GM21576 (cell line): ENCODE data around the gene CFAP299.

Source experiments
- ATAC-seq: cut with Tn5 transposase; IDR thresholded peaks from one replicate; pipeline ENCODE4 v1.9.1; 2021; ENCODE audit warnings: mild to moderate bottlenecking, moderate library complexity; ENCODE audit not compliant: unreplicated experiment

The CFAP299 gene

DNA sequence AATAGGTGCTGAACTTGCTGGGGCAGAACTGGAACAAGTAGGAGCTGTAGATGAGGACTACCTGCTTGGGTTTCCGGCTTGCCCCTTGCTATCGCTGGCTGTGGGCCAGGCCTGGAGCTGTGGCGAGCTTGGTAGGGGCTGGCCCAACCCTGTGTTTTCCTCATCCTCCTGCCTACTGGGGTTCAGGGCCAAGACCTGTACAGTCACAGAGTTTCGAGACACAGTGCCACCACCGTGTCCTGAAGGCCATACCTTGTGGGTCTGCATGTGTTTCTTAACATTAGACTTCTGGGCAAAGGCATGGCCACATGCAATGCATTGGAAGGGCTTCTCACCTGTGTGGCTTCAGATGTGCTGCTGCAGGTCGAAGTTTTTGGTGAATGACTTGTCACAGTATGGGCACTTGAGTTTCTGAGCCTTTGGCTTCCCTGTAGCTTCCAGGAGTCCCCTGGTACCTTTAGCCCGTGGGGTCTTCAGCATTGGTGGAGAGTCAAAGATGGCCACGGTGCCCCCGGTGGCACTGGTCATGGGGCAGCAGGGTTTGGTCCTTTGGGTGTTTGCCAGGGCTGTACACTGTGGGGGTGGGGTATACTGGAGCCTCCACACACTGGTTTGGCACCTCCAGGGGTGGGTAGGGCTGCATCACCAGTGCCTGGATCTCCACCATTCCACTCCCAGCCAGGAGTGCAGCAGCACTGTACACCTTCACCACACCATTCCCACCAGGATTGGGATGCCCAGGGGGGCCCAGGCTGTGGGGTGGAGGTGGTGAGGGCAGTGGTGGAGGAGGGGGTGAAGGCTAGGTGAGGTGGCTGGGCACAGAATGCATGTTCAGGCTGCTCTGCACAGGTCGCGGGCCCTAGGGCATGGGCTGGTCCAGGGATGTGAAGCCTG, 52.1 kb downstream of the CFAP299 start:
- no peak for ATAC-seq

GRCh38 chr4:80388284-80388607, 52.7 kb downstream of the CFAP299 start:
- ATAC-seq: no peak

- no peak for ATAC-seq
Measured at GRCh38 chr4:80390178-80390577, 54.6 kb downstream of the CFAP299 start.

- peak; percentile 73 for ATAC-seq
Measured at GRCh38 chr4:80393246-80393969, 57.9 kb downstream of the CFAP299 start.

DNA sequence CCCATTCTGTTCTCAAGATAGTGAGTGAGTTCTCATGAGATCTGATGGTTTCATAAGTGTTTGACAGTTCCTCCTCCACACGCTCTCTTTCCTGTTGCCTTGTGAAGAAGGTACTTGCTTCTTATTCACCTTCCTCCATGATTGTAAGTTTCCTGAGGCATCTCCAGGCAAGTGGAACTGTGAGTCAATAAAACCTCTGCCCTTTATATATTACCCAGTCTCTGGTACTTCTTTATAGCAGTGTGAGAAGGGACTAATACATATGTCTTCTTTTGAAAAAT, 58.4 kb downstream of the CFAP299 start:
- peak; percentile 9 for ATAC-seq

DNA sequence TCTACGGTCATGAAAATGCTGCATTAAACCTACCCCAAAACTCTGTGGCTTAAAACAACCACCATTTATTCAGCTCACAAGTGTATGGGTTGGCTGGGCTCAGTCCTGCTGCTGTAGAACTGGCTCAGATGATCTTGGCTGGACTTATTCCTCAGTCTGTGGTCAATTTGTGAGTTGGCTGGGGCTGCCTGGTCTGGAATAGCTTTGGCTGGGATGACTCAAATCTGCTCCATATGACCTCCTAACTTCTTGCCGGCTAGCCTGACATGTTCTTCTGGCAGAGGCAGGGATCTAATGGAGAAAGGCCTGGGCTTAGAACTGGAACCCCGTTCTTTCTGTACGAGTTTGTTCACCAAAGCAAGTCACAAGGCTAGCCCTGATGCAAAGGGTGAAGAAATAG, 71.7 kb downstream of the CFAP299 start:
- no peak for ATAC-seq

DNA sequence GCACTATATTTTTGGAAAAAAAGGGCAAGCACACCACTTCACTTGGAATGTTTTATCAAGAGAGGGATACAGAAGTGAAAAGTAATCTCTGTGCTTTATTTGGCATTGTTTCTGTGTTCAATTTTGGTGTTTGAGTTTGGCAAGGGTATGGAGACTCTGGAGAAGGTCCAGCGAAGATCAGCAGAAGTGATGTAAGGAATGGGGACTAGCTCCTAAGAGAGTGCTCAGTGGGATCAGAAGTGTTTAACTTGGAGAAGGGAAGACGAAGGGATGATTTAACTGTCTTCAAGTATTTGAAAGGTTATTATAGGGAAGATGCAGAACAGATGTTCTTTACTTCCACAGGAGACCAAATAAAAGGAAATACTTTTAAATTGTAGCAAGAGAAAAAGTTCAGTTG, 74.3 kb downstream of the CFAP299 start:
- ATAC-seq: no peak

- ATAC-seq: no peak
Measured at GRCh38 chr4:80412322-80412721, 76.8 kb downstream of the CFAP299 start.

GRCh38 chr4:80413086-80413485, 77.6 kb downstream of the CFAP299 start:
- no peak for ATAC-seq

GRCh38 chr4:80417019-80417418, 81.5 kb downstream of the CFAP299 start:
- no peak for ATAC-seq

DNA sequence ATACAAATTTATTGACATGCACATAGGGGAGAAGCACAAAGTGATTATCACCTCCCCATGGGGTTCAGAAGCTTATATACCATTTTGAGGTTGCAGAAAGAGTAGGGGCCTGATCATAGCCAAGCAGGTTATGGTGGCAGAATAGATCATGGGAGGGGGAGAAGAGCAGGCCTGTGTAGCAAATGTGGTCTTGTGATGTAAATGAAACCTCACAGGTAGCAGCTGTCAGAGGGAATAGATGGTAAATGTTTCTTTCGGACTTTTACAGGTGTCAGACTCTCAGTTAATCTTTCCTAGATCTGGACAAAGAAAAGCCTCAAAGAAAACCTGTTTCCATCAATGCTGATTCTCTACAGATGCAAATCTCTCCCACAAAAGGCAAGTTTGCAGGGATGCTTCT, 84.4 kb downstream of the CFAP299 start:
- ATAC-seq: no peak

DNA sequence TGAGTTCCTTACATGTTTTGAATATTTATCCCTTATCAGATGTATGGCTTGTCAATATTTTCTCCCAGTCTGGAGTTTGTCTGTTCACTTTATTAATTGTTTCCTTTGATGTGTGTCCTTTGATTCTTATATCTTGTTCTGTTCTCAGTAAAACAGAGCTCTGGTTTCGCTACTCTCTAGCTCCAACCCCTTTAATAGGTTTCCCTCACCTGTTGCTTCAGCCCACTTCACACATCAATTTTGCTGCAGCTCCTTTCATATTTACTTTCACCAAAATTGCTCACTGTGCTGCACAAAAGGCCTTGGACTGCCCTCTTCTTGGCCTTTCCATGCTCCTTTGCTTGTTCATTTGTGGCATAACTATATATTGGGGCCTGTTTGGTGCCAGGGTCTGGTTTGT, 85.1 kb downstream of the CFAP299 start:
- ATAC-seq: no peak

DNA sequence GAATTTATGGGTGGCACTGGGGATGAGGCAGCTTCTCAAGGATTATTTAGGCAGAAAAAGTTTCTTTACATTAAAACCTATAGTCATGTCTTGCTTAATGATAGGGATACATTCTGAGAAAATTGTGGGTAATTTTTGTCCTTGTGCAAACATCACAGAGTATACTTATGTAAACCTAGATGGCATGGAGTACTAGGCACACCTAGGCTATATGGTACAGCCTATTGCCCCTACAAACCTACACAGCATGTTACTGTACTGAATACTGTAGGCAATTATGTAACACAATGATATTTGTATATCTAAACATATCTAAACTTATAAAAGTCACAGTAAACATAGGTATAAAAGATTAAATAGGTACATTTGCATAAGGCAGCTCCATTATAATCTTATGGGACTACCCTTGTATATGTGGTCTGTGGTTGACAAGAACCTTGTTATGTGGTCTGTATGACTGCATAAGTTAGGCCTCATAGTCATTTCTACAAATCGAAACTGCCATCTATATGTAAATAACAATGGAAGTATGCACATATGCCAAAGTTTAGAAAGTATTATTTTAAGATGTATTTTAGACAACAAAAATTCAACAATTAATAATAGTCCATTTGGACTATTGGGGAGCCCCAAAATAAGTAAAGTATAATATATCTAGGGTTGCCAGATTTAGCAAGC, 87.3 kb downstream of the CFAP299 start:
- ATAC-seq: no peak

DNA sequence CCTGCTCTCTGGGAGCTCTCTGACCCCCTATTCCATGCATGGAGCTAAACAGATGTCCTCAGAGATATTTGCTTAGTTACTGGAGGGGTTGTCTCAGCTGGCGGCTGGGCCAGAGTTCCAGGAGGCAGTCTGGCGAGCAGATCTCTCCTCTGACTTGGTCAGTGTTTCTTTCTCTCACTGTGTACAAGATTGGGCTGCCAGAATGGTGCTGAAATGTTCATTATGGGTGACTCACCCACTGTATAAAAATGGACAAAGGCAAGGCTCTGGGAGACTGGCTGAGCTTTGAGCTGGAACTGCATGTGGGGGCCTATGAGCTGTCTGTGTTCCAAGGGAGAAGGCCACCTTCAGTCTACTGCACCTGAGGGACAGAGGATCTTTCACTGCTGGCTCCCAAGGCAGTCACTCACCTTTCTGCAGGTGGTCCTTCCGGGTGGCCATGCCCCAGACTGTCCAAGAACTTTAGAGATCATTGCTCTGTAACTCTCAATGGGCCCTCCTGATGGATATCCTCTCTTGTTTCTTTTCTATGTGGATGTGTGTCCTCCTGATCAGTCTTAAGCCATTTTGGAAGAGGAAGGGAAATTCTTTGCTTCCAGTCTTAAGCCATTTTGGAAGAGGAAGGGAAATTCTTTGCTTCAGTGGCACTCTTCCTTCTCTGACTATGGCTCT, 88.2 kb downstream of the CFAP299 start:
- no peak for ATAC-seq

- ATAC-seq: no peak
Measured at GRCh38 chr4:80424225-80424581, 88.7 kb downstream of the CFAP299 start.

GRCh38 chr4:80425124-80426100, 89.9 kb downstream of the CFAP299 start:
- no peak for ATAC-seq

DNA sequence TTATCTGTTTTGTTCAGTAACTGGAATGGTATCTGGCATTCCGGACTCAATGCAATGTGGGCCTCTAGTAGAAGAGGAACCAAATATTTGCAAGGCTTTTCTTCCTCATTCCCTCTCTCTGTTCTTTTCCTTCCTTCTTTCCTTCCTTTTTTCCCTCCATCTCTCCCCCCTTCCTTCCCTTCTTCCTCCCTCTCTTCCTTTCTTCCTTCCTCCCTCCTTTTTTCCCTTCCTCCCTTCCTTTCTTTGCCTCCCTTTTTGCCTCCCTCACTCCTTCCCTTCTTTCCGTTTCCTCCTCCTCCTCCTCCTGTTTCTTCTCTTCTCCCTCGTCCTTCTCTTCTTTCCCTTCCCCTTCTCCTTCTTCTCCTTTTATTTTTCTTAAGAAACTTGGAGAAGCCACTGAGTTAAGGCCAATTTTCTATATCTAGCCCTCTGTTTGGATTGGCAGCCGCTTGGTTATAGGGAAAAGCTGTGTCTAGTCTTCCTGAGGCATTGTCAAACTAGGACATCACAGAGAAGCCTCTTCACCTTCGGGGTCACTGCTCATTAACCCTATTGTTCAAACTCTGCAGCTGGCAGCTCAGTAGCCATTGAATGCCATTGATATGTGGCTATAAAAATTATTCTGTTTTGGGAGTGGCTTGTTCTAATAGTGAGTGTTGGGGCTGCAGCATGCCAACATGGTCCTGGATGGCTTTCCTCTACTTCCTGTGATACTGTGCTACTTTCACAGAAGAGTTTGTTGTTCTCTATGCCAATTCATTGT, 95.9 kb downstream of the CFAP299 start:
- no peak for ATAC-seq

DNA sequence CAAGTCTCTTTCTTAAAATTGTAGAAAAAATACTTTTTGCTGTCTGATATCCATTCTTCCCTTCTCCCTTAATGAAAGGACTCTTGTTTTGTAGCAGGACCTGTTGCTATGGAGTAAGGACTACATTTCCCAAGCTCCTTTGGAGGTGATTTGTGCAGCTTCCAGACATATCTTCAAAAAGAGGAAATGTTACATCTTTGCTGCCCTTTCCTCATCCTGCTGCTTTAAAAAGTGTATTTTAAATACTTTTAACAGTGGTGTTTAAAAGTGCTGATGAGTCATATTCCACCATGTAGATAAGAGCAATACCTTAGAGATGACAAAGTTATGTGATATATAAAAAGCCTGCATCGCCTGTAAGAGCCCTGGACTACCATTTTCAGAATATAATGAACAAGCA, 98.7 kb downstream of the CFAP299 start:
- ATAC-seq: no peak

DNA sequence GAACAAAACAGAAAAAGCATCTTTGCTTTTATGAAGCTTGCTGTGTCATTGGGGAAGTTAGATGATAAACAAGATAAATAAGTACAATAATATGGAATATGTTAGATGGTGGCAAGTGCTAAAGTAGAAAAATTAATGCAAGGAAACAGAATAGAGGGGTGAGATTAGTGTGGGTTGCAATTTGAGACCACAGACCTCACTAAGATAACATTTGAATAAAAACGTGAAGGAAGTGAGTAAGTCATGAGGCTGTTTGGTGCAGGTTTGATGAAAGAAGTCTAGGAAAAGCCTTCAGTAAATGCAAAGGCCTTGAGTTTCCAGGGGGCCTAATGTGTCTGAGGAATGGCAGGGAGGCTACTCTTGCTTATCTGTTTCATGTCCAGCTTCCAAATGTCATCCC, 102.5 kb downstream of the CFAP299 start:
- no peak for ATAC-seq
